Breast epithelium (tissue), 3 donors: ENCODE results near the gene SLC43A1.
"Not testable (repeated sequence)": the region's sequence is repeated elsewhere in the genome, so short reads cannot be mapped to it uniquely, and the experiment has no call there.

Source experiments
- CTCF ChIP-seq, 3 donors: fragments of 450-650 bp; IDR thresholded peaks; one replicate each; pipeline ENCODE4 v1.5.1; 2016 to 2017; ENCODE audit warnings: antibody characterized with exemption in 3 of 3, mild to moderate bottlenecking in 3 of 3, moderate library complexity in 3 of 3
- POLR2A ChIP-seq: fragments of 450-650 bp; IDR thresholded peaks from one replicate; pipeline ENCODE4 v1.6.1; 2016; ENCODE audit warnings: antibody characterized with exemption, mild to moderate bottlenecking, moderate library complexity
- POLR2AphosphoS5 ChIP-seq, 3 donors: sonication (generic); formaldehyde crosslinking; IDR thresholded peaks; one replicate each; pipeline ENCODE4 v1.6.1; 2017; ENCODE audit warnings: antibody characterized with exemption in 3 of 3

GRCh38 chr11:57534449-57534848 lies 18.9 kb upstream of the SLC43A1 start:
- TF ChIP-seq CTCF (IDR thresholded peaks at IDR 0.05); POLR2A; POLR2AphosphoS5 (IDR thresholded peaks at IDR 0.05): not testable (repeated sequence)
